PC-3 (cell line): ENCODE results near the gene ARHGAP24. TPM values are rescaled to one million over a fixed set of nuclear protein-coding genes. Genes with fewer than 3 reads are reported as not detected.
A peak's percentile ranks its signal among the peaks of the same experiment; 100 is the strongest.

Experiments used
- ATAC-seq: fragments of 200-7000 bp; cut with Tn5 transposase; 2 replicates; pipeline ENCODE4 v1.9.1; 2020; ENCODE audit warnings: mild to moderate bottlenecking, moderate library complexity
- BruUV-seq: library from RNA; stranded (reverse); fragments of 400-500 nt; replicated peaks from 2 replicates; lab custom pipeline; 2021; lab: Mats Ljungman, UMichigan
- CTCF ChIA-PET: fragments of 300-600 bp; sonication (Branson Sonifier 250); formaldehyde crosslinking; loops from one replicate; lab custom pipeline; 2022; ENCODE audit warnings: antibody characterized with exemption; lab: Charles Lee
- POLR2A ChIA-PET: fragments of 300-600 bp; sonication (Branson Sonifier 250); formaldehyde crosslinking; loops from one replicate; lab custom pipeline; 2022; ENCODE audit warnings: antibody characterized with exemption; ENCODE audit not compliant: unreplicated experiment; lab: Charles Lee
- DNase-seq: peaks from one replicate; pipeline ENCODE4 v3.0.0-alpha.2; 2015
- H2AFZ ChIP-seq: fragments of 300-600 bp; sonication (generic); 2 replicates; pipeline ENCODE4 v1.6.0; 2016; ENCODE audit warnings: antibody characterized with exemption, low read length
- H3F3A ChIP-seq: fragments of 300-600 bp; sonication (generic); one replicate; pipeline ENCODE4 v1.6.0; 2017; ENCODE audit warnings: antibody characterized with exemption, low read length, control low read depth, mild to moderate bottlenecking; ENCODE audit not compliant: unreplicated experiment
- H3K27ac ChIP-seq: fragments of 300-600 bp; sonication (generic); 2 replicates; pipeline ENCODE4 v1.5.1; 2016; ENCODE audit warnings: mild to moderate bottlenecking, low read length
- H3K27me3 ChIP-seq: fragments of 300-600 bp; sonication (generic); 2 replicates; pipeline ENCODE4 v1.6.1; 2016; ENCODE audit warnings: low read length, mixed read lengths
- H3K36me3 ChIP-seq: fragments of 300-600 bp; sonication (generic); 2 replicates; pipeline ENCODE4 v1.6.1; 2016; ENCODE audit warnings: low read depth, mixed run types, low read length, mixed read lengths
- H3K4me1 ChIP-seq: fragments of 300-600 bp; sonication (generic); 2 replicates; pipeline ENCODE4 v1.5.1; 2016; ENCODE audit warnings: low read length; ENCODE audit not compliant: insufficient read depth
- H3K4me2 ChIP-seq: fragments of 300-600 bp; sonication (generic); 2 replicates; pipeline ENCODE4 v1.6.0; 2016; ENCODE audit warnings: low read length
- H3K4me3 ChIP-seq: fragments of 300-600 bp; sonication (generic); 2 replicates; pipeline ENCODE4 v1.5.1; 2016; ENCODE audit warnings: mild to moderate bottlenecking, low read length, mixed read lengths
- H3K79me2 ChIP-seq: fragments of 300-600 bp; sonication (generic); 2 replicates; pipeline ENCODE4 v1.6.1; 2017; ENCODE audit warnings: low read length, mixed read lengths
- H3K9ac ChIP-seq: fragments of 300-600 bp; sonication (generic); 2 replicates; pipeline ENCODE4 v1.6.0; 2016; ENCODE audit warnings: mild to moderate bottlenecking, low read length
- H3K9me2 ChIP-seq: fragments of 300-600 bp; sonication (generic); replicated peaks from 2 replicates; pipeline ENCODE4 v1.6.1; 2016; ENCODE audit warnings: mixed run types, low read length, mixed read lengths
- H3K9me3 ChIP-seq: fragments of 300-600 bp; sonication (generic); 2 replicates; pipeline ENCODE4 v1.6.1; 2016; ENCODE audit warnings: low read length, mixed read lengths
- H4K20me1 ChIP-seq: fragments of 300-600 bp; sonication (generic); 2 replicates; pipeline ENCODE4 v1.6.1; 2016; ENCODE audit warnings: low read length, mixed read lengths
- EZH2 ChIP-seq: fragments of 300-600 bp; sonication (generic); IDR thresholded peaks from one replicate; pipeline ENCODE4 v1.6.1; 2017; ENCODE audit warnings: antibody characterized with exemption, mild to moderate bottlenecking, low read length; ENCODE audit not compliant: unreplicated experiment
- EZH2phosphoT487 ChIP-seq: fragments of 300-600 bp; sonication (generic); IDR thresholded peaks from 2 replicates; pipeline ENCODE4 v1.6.1; 2018; ENCODE audit warnings: mild to moderate bottlenecking, antibody characterized with exemption, low read length, borderline replicate concordance
- intact Hi-C: fragments of 100-400 bp; cut with micrococcal nuclease; formaldehyde crosslinking; loops from 2 replicates; pipeline ENCODE4 v1.9.0; 2023
- total RNA-seq: library from RNA; depleted of rRNA; stranded (reverse); fragments of >200 nt; gene quantifications from 2 replicates; pipeline ENCODE4 v1.2.3, GENCODE V29; 2014
- TF ChIP-seq, protein P1 (sequence below): fragments of 300-600 bp; sonication (generic); conservative IDR thresholded peaks from 2 replicates; pipeline ENCODE4 v1.5.1; 2017; ENCODE audit warnings: antibody characterized with exemption, low read depth, mild to moderate bottlenecking, low read length

The ARHGAP24 gene
- total RNA-seq, 1 experiment from 2014 or later: 7.4 TPM

- TF ChIP-seq EZH2: no peak
- no peak for TF ChIP-seq EZH2phosphoT487
- TF ChIP-seq, protein P1, sequence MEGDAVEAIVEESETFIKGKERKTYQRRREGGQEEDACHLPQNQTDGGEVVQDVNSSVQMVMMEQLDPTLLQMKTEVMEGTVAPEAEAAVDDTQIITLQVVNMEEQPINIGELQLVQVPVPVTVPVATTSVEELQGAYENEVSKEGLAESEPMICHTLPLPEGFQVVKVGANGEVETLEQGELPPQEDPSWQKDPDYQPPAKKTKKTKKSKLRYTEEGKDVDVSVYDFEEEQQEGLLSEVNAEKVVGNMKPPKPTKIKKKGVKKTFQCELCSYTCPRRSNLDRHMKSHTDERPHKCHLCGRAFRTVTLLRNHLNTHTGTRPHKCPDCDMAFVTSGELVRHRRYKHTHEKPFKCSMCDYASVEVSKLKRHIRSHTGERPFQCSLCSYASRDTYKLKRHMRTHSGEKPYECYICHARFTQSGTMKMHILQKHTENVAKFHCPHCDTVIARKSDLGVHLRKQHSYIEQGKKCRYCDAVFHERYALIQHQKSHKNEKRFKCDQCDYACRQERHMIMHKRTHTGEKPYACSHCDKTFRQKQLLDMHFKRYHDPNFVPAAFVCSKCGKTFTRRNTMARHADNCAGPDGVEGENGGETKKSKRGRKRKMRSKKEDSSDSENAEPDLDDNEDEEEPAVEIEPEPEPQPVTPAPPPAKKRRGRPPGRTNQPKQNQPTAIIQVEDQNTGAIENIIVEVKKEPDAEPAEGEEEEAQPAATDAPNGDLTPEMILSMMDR: no peak
- ChIA-PET POLR2A (no interaction called here), CTCF (no interaction called here)
- H3F3A ChIP-seq: no peaks in the 10 kb centered on the region
- no peaks in the 10 kb centered on the region for H3K27me3 ChIP-seq
- no peak for DNase-seq
- H3K27ac ChIP-seq: no peak overlapping the region
- no peak overlapping the region for H3K4me3 ChIP-seq
- no peaks in the 10 kb centered on the region for H3K36me3 ChIP-seq
- intact Hi-C loops: no loop called here
- no peak overlapping the region for H3K9ac ChIP-seq
- peaks cover 37% of the 10 kb centered on the region for H3K4me1 ChIP-seq
- H2AFZ ChIP-seq: no peak overlapping the region
- no TSS peak for BruUV-seq
- no peaks in the 10 kb centered on the region for H4K20me1 ChIP-seq
- no peaks in the 10 kb centered on the region for H3K9me2 ChIP-seq
- no peaks in the 10 kb centered on the region for H3K79me2 ChIP-seq
- H3K9me3 ChIP-seq: no peaks in the 10 kb centered on the region
- ATAC-seq: no peak
- H3K4me2 ChIP-seq: no peak overlapping the region
Observed at GRCh38 chr4:85956293-85956945, 481.5 kb downstream of the ARHGAP24 start.

GRCh38 chr4:85961887-85962286 is 486.9 kb downstream of the ARHGAP24 start:
- 0 out of 2 replicates have a peak overlapping the region, but pooled peaks have one; percentile 41 for H3K27ac ChIP-seq
- no peak for DNase-seq
- H3K4me2 ChIP-seq: no peak overlapping the region
- no peak overlapping the region for H3K4me3 ChIP-seq
- H3K27me3 ChIP-seq: no peaks in the 10 kb centered on the region
- H3K9me2 ChIP-seq: no peaks in the 10 kb centered on the region
- H3K9me3 ChIP-seq: no peaks in the 10 kb centered on the region
- CTCF ChIA-PET: no interaction called here
- no peaks in the 10 kb centered on the region for H3F3A ChIP-seq
- intact Hi-C loops: no loop called here
- no peak overlapping the region for H3K9ac ChIP-seq
- H3K79me2 ChIP-seq: no peaks in the 10 kb centered on the region
- POLR2A ChIA-PET: no interaction called here
- H3K36me3 ChIP-seq: no peaks in the 10 kb centered on the region
- 0 out of 2 replicates have a peak, but pooled peaks cover 6% of the 10 kb centered on the region for H3K4me1 ChIP-seq
- TF ChIP-seq EZH2phosphoT487: no peak
- TF ChIP-seq EZH2: no peak
- TF ChIP-seq, protein P1: no peak
- H4K20me1 ChIP-seq: no peaks in the 10 kb centered on the region
- no peak overlapping the region for H2AFZ ChIP-seq
- no peak for ATAC-seq
- no TSS peak for BruUV-seq

DNA sequence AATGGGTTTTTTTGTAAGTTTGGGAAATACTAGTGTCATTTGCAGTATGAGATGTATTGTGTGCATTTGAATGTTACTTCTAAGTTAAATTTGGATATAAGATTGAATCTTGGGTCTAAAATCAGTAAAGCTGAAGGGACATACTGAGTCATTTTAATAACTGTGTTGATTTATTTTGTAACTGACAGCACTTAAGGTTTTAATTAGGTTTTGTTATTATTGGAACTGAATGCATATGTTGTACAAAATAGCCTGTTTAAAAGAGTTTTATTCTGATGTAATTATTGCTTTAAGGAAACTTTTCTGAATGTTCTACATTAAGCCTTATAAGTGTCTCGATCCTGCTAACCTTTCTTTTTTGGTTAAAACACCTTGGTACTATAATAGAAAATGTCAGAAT is 488.3 kb downstream of the ARHGAP24 start:
- Histone ChIP-seq H3K27me3 (no peaks in the 10 kb centered on the region), H3K9ac (no peak overlapping the region), H3F3A (no peaks in the 10 kb centered on the region), H3K4me1 (peaks cover 13% of the 10 kb centered on the region; the same call in 1 of the 2 replicates), H3K4me2 (no peak overlapping the region), H2AFZ (no peak overlapping the region), H3K4me3 (no peak overlapping the region), H4K20me1 (no peaks in the 10 kb centered on the region), H3K79me2 (no peaks in the 10 kb centered on the region), H3K27ac (no peak overlapping the region), H3K9me2 (no peaks in the 10 kb centered on the region), H3K9me3 (no peaks in the 10 kb centered on the region), H3K36me3 (no peaks in the 10 kb centered on the region)
- ATAC-seq: no peak
- ChIA-PET POLR2A (no interaction called here), CTCF (no interaction called here)
- no peak for TF ChIP-seq EZH2
- no peak for TF ChIP-seq EZH2phosphoT487
- TF ChIP-seq, protein P1: no peak
- intact Hi-C loops: no loop called here
- no peak for DNase-seq
- no TSS peak for BruUV-seq
